ENCODE results near the gene UBASH3A.

UBASH3A gene

DNA sequence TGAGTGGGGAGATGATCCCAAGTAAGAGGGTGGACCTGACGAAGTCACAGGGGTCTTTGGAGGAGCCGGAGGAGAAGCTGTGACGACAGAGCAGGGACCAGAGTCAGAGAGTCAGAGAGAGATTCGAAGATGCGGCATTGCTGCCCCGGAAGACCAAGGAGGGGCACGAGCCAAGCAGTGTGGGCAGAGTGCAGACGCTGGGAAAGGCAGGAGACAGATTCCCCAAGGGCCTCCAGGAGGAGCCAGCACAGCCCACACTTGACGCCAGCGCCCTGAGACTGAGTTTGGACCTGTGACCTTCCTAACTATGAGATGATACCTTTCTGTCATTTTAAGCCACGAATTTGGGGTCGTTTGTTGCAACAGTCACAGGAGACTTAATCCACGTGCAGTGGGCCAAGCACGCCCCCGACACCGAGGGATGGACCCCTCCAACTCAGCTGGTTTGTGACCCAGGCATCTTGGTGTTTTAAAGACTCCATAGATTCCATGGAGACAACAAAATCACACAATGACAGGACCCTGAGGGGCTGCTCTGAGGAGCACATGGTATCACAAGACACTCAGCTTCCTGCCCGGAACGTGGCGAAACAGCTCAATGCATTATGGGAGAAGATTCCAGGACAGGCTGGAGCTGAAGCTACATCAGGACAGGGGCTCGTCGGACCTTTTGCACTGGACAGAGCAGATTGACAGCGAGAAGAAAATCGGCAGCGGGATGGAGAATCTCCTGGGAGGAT is 26.3 kb upstream of the UBASH3A start:
- H3K4me2 ChIP-seq (ENCODE audit: low read length), result no peak overlapping the region
- no peaks in the 10 kb centered on the region for H3F3A ChIP-seq (ENCODE audit: insufficient read depth, low read length)
- H3K4me1 ChIP-seq (ENCODE audit: insufficient read depth, low read length, severe bottlenecking), result peaks cover 9% of the 10 kb centered on the region
- no peak overlapping the region for H3K4me3 ChIP-seq (ENCODE audit: low read depth, low read length, poor library complexity, severe bottlenecking)
- peaks cover 20% of the 10 kb centered on the region; the same call in 1 of the 2 replicates for H3K27me3 ChIP-seq (ENCODE audit: insufficient read depth, low read length)
- no peaks in the 10 kb centered on the region for H3K9me2 ChIP-seq (ENCODE audit: low read depth, low read length)
- no peaks in the 10 kb centered on the region for H3K79me2 ChIP-seq (ENCODE audit: insufficient read depth, low read length)
- no peak overlapping the region for H3K27ac ChIP-seq (ENCODE audit: low read depth, low read length, poor library complexity, severe bottlenecking)
- TF ChIP-seq EZH2 (IDR thresholded peaks at IDR 0.05; ENCODE audit: borderline replicate concordance, low read length), result no peak
- TF ChIP-seq, protein P1, sequence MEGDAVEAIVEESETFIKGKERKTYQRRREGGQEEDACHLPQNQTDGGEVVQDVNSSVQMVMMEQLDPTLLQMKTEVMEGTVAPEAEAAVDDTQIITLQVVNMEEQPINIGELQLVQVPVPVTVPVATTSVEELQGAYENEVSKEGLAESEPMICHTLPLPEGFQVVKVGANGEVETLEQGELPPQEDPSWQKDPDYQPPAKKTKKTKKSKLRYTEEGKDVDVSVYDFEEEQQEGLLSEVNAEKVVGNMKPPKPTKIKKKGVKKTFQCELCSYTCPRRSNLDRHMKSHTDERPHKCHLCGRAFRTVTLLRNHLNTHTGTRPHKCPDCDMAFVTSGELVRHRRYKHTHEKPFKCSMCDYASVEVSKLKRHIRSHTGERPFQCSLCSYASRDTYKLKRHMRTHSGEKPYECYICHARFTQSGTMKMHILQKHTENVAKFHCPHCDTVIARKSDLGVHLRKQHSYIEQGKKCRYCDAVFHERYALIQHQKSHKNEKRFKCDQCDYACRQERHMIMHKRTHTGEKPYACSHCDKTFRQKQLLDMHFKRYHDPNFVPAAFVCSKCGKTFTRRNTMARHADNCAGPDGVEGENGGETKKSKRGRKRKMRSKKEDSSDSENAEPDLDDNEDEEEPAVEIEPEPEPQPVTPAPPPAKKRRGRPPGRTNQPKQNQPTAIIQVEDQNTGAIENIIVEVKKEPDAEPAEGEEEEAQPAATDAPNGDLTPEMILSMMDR (IDR thresholded peaks at IDR 0.05; ENCODE audit: low read length), result no peak
- peaks cover 9% of the 10 kb centered on the region; the same call in 1 of the 2 replicates for H3K9me3 ChIP-seq (ENCODE audit: low read length)
- no peaks in the 10 kb centered on the region; the same call in 1 of the 2 replicates for H3K36me3 ChIP-seq (ENCODE audit: insufficient read depth, low read length)
- H3K9ac ChIP-seq (ENCODE audit: low read length), result no peak overlapping the region
- no peak overlapping the region for H2AFZ ChIP-seq (ENCODE audit: low read length)
- H4K20me1 ChIP-seq (ENCODE audit: insufficient read depth, low read length), result no peaks in the 10 kb centered on the region

DNA sequence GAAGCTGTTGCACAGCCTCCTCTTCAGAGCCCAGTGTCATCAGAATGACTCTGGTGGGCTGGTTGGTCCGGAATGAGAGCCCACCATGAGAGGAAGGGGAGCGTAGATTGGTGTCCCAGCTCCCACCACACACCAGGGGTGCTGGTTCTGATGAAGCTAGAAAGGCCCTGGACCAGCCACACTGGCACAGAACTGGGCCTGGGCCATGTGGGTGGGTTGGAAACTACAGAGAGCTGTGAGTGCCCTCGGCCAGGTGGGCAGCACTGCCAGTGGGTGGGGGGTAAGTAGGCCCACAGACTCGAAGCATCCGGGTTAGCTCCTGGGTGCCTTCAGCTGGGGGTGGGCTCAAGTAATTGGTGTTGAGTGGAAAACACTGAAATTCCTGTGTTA is 25.8 kb upstream of the UBASH3A start:
- no peaks in the 10 kb centered on the region; the same call in 1 of the 2 replicates for H3K36me3 ChIP-seq (ENCODE audit: insufficient read depth, low read length)
- H3K9me3 ChIP-seq (ENCODE audit: low read length), result peaks cover 10% of the 10 kb centered on the region; the same call in 1 of the 2 replicates
- TF ChIP-seq, protein P1 (IDR thresholded peaks at IDR 0.05; ENCODE audit: low read length), result no peak
- no peak for TF ChIP-seq EZH2 (IDR thresholded peaks at IDR 0.05; ENCODE audit: borderline replicate concordance, low read length)
- H4K20me1 ChIP-seq (ENCODE audit: insufficient read depth, low read length), result no peaks in the 10 kb centered on the region
- no peaks in the 10 kb centered on the region for H3K79me2 ChIP-seq (ENCODE audit: insufficient read depth, low read length)
- no peak overlapping the region for H3K9ac ChIP-seq (ENCODE audit: low read length)
- H2AFZ ChIP-seq (ENCODE audit: low read length), result no peak overlapping the region
- H3K9me2 ChIP-seq (ENCODE audit: low read depth, low read length), result no peaks in the 10 kb centered on the region
- H3F3A ChIP-seq (ENCODE audit: insufficient read depth, low read length), result no peaks in the 10 kb centered on the region
- no peak overlapping the region for H3K4me2 ChIP-seq (ENCODE audit: low read length)
- H3K27ac ChIP-seq (ENCODE audit: low read depth, low read length, poor library complexity, severe bottlenecking), result no peak overlapping the region
- H3K4me1 ChIP-seq (ENCODE audit: insufficient read depth, low read length, severe bottlenecking), result peaks cover 9% of the 10 kb centered on the region
- H3K4me3 ChIP-seq (ENCODE audit: low read depth, low read length, poor library complexity, severe bottlenecking), result no peak overlapping the region
- H3K27me3 ChIP-seq (ENCODE audit: insufficient read depth, low read length), result peaks cover 26% of the 10 kb centered on the region; the same call in 1 of the 2 replicates

DNA sequence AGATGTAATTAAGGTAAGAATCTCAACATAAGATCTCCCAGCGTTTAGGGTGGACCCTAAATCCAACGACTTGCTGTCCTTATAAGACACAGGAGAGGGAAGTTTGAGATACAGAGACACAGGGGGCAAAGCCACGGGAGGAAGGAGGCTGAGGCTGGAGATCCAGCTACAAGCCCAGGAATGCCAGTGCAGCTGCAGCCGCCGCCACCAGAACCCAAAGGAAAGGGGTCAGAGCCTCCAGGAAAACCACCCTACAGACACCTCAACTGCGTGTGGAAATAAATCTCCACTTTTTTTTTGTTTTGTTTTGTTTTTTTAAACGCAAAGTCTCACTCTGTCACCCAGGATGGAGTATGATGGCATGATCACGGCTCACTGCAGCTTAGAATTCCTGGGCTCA is 25.3 kb upstream of the UBASH3A start:
- no peaks in the 10 kb centered on the region for H3F3A ChIP-seq (ENCODE audit: insufficient read depth, low read length)
- peaks cover 26% of the 10 kb centered on the region; the same call in 1 of the 2 replicates for H3K27me3 ChIP-seq (ENCODE audit: insufficient read depth, low read length)

More for the DNA sequence above, 25.3 kb upstream of the UBASH3A start:
- Histone ChIP-seq H3K9me2 (ENCODE audit: low read depth, low read length) (no peaks in the 10 kb centered on the region), H3K4me2 (ENCODE audit: low read length) (no peak overlapping the region), H2AFZ (ENCODE audit: low read length) (no peak overlapping the region), H3K4me1 (ENCODE audit: insufficient read depth, low read length, severe bottlenecking) (peaks cover 9% of the 10 kb centered on the region), H3K9me3 (ENCODE audit: low read length) (peaks cover 10% of the 10 kb centered on the region; the same call in 1 of the 2 replicates), H4K20me1 (ENCODE audit: insufficient read depth, low read length) (no peaks in the 10 kb centered on the region), H3K79me2 (ENCODE audit: insufficient read depth, low read length) (no peaks in the 10 kb centered on the region), H3K36me3 (ENCODE audit: insufficient read depth, low read length) (no peaks in the 10 kb centered on the region; the same call in 1 of the 2 replicates), H3K27ac (ENCODE audit: low read depth, low read length, poor library complexity, severe bottlenecking) (no peak overlapping the region), H3K4me3 (ENCODE audit: low read depth, low read length, poor library complexity, severe bottlenecking) (no peak overlapping the region), H3K9ac (ENCODE audit: low read length) (no peak overlapping the region)
- no peak for TF ChIP-seq EZH2 (IDR thresholded peaks at IDR 0.05; ENCODE audit: borderline replicate concordance, low read length)
- TF ChIP-seq, protein P1 (IDR thresholded peaks at IDR 0.05; ENCODE audit: low read length), result no peak
